ENCODE results near the gene COX4I2.

Gene COX4I2

GRCh38 chr20:31691646-31692275 lies 54.0 kb downstream of the COX4I2 start:
- DNase-seq = no peak

- no peak for DNase-seq
Observed at GRCh38 chr20:31693402-31693801, 55.7 kb downstream of the COX4I2 start.

DNA sequence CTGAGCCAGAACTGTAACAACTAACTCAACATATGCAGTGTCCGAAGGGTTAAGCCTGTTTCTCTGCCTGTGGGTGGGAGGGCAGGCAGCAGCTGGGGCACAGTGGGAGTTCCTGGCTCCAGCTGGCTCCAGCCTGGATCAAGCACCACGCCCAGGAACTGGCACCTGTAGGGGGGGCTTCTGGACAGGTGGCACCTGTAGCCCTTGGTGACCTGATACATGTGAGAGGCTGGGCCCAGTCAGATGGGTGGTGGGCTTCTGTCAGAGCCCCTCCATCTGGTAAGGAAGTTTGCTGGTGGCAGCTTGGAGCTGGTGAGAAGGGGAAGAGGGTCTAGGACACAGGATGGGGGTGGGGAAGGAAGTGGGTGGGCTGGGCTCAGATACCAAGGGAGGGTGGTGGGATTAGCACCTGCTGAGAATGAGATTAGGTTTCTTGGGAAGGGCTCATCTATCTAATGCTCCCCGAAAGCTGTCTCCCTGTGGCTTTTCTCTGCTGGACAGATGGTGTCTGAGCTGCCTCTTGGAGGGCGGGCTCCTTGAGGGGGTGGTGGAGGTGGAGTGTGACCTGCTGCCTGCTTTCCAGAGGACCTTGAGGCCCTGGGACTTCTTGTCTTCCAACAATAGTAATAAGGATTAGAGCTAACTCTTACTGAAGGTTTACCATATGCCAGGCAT lies 56.4 kb downstream of the COX4I2 start:
- no peak for DNase-seq

All from nucleus accumbens (tissue), 56 donors.